GM18505 (cell line): ENCODE results near the gene ATRNL1.
"Not testable (repeated sequence)": the region's sequence is repeated elsewhere in the genome, so short reads cannot be mapped to it uniquely, and the experiment has no call there.

ENCODE experiments used
- ATAC-seq: cut with Tn5 transposase; IDR thresholded peaks from one replicate; pipeline ENCODE4 v1.9.1; 2021; ENCODE audit not compliant: unreplicated experiment
- POLR2A ChIP-seq: IDR thresholded peaks from 4 replicates; pipeline ENCODE4 v1.6.1; 2011; ENCODE audit warnings: borderline replicate concordance; ENCODE audit not compliant: insufficient read depth, insufficient read length; ENCODE audit errors: extremely low read depth

ATRNL1 gene

GRCh38 chr10:115094416-115095140 is 1.4 kb downstream of the ATRNL1 start:
- TF ChIP-seq POLR2A, result no peak
- ATAC-seq, result no peak

GRCh38 chr10:115095758-115096157 is 2.6 kb downstream of the ATRNL1 start:
- TF ChIP-seq POLR2A, result no peak
- no peak for ATAC-seq

GRCh38 chr10:115103700-115104099 is 10.5 kb downstream of the ATRNL1 start:
- no peak for TF ChIP-seq POLR2A

GRCh38 chr10:115105411-115105810 is 12.2 kb downstream of the ATRNL1 start:
- not testable (repeated sequence) for ATAC-seq

More at GRCh38 chr10:115103700-115104099, 10.5 kb downstream of the ATRNL1 start:
- no peak for ATAC-seq

- TF ChIP-seq POLR2A, result no peak
- no peak for ATAC-seq
These were observed 14.7 kb downstream of the ATRNL1 start for GRCh38 chr10:115107830-115108229.

GRCh38 chr10:115117301-115117700 is 24.1 kb downstream of the ATRNL1 start:
- no peak for ATAC-seq
- no peak for TF ChIP-seq POLR2A

- no peak for ATAC-seq
These were observed 25.2 kb downstream of the ATRNL1 start for GRCh38 chr10:115118346-115118745.

GRCh38 chr10:115125505-115125904 is 32.3 kb downstream of the ATRNL1 start:
- ATAC-seq, result no peak
- no peak for TF ChIP-seq POLR2A

More at GRCh38 chr10:115118346-115118745, 25.2 kb downstream of the ATRNL1 start:
- TF ChIP-seq POLR2A, result no peak

- ATAC-seq, result no peak
- no peak for TF ChIP-seq POLR2A
These were observed 36.6 kb downstream of the ATRNL1 start for GRCh38 chr10:115129752-115130151.

- no peak for ATAC-seq
- no peak for TF ChIP-seq POLR2A
These were observed 43.5 kb downstream of the ATRNL1 start for GRCh38 chr10:115136616-115137015.

- no peak for TF ChIP-seq POLR2A
- ATAC-seq, result no peak
These were observed 48.1 kb downstream of the ATRNL1 start for GRCh38 chr10:115141254-115141653.

GRCh38 chr10:115157357-115157756 is 64.2 kb downstream of the ATRNL1 start:
- ATAC-seq, result no peak
- no peak for TF ChIP-seq POLR2A

GRCh38 chr10:115163129-115163528 is 70.0 kb downstream of the ATRNL1 start:
- no peak for ATAC-seq

GRCh38 chr10:115164220-115164619 is 71.1 kb downstream of the ATRNL1 start:
- TF ChIP-seq POLR2A, result no peak
- no peak for ATAC-seq

More at GRCh38 chr10:115163129-115163528, 70.0 kb downstream of the ATRNL1 start:
- TF ChIP-seq POLR2A, result no peak
